ENCODE results near the gene NTRK3. TPM values are rescaled to one million over a fixed set of nuclear protein-coding genes. Genes with fewer than 3 reads are reported as not detected.

Gene NTRK3
- total and polyA plus RNA-seq, 2 of the 13 experiments (the other 11 are each of a cell fraction or from before 2014, with no cell fraction given): not detected

DNA sequence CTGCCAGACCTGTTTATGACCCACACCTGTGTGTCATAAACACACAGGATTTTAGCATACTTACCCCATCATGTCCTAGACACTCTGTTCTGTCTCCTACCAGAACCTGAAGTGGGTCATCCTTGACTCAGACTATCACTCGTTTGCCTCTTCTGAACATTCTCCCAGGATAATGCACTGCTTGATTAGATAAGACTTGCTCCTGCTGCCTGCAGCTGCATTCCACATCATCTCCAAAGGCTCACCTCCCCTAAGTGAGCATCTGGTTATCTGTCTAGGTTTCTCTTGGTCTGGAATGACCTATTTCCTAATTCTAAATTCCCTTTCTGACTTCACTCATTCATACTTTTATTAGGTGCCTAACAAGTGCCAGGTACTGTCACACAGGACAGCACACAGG lies 332.1 kb downstream of the NTRK3 start:
- H3K79me2 ChIP-seq (ENCODE audit: insufficient read depth, low read length): no peaks in the 10 kb centered on the region
- no peak overlapping the region for H2AFZ ChIP-seq (ENCODE audit: low read length)
- CTCF ChIA-PET (ENCODE audit: low intra/inter-chr PET ratio, low total read pairs): no interaction called here
- no peak overlapping the region for H3K9ac ChIP-seq (ENCODE audit: insufficient read depth, low read depth, low read length)
- BruUV-seq (replicated peaks): no TSS peak
- H3K9me3 ChIP-seq (ENCODE audit: low read length): peaks cover 92% of the 10 kb centered on the region
- no peak for FAIRE-seq
- POLR2A ChIA-PET: no interaction called here
- H3K4me2 ChIP-seq (ENCODE audit: low read depth, low read length): no peak overlapping the region
- 0% methylated on average over 1 of the region's 1 CpG for WGBS (ENCODE audit: low lambda C conversion rate)
- intact Hi-C loops (cut with micrococcal nuclease; ENCODE audit: unreplicated experiment) (no loop called here), in situ Hi-C loops (cut with HindIII; ENCODE audit: extremely low pct_ligation_motif_present, low pct_unique_long_range_greater_than_20kb) (no loop called here)
- DNase-seq (ENCODE audit: low spot score): no peak
- no peaks in the 10 kb centered on the region for H3K36me3 ChIP-seq (replicated peaks in 1 of 2; ENCODE audit: control insufficient read depth in 1 of 2, insufficient read depth in 2 of 2, low read length in 2 of 2)
- TF ChIP-seq ZMYM2 (CRISPR knock-in tag; IDR thresholded peaks at IDR 0.05) (no peak), CHCHD3 (CRISPR knock-in tag; IDR thresholded peaks at IDR 0.05) (no peak), ZNF354B (CRISPR knock-in tag; IDR thresholded peaks at IDR 0.05) (no peak), ERF (CRISPR knock-in tag; IDR thresholded peaks at IDR 0.05) (no peak), ZNF431 (CRISPR knock-in tag; IDR thresholded peaks at IDR 0.05; ENCODE audit: borderline replicate concordance, low read depth) (no peak), HDAC1 (CRISPR knock-in tag; IDR thresholded peaks at IDR 0.05) (no peak), ZNF616 (CRISPR knock-in tag; IDR thresholded peaks at IDR 0.05; ENCODE audit: low read depth) (no peak), POGZ (CRISPR knock-in tag; IDR thresholded peaks at IDR 0.05) (no peak), MAF1 (CRISPR knock-in tag; IDR thresholded peaks at IDR 0.05; ENCODE audit: borderline replicate concordance) (no peak), ATF1 (CRISPR knock-in tag; IDR thresholded peaks at IDR 0.05) (no peak), ZNF329 (CRISPR knock-in tag; IDR thresholded peaks at IDR 0.05; ENCODE audit: low read depth) (no peak), SOX13 (IDR thresholded peaks at IDR 0.05) (no peak), SOX13 (CRISPR knock-in tag; conservative IDR thresholded peaks at IDR 0.05 in 1 of 2, IDR thresholded peaks at IDR 0.05 in 1 of 2) (no peak), ZNF598 (CRISPR knock-in tag; IDR thresholded peaks at IDR 0.05; ENCODE audit: borderline replicate concordance) (no peak)
- TF ChIP-seq, protein P1, sequence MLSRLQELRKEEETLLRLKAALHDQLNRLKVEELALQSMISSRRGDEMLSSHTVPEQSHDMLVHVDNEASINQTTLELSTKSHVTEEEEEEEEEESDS (CRISPR knock-in tag; IDR thresholded peaks at IDR 0.05; ENCODE audit: borderline replicate concordance): no peak
- TF ChIP-seq, protein P2, sequence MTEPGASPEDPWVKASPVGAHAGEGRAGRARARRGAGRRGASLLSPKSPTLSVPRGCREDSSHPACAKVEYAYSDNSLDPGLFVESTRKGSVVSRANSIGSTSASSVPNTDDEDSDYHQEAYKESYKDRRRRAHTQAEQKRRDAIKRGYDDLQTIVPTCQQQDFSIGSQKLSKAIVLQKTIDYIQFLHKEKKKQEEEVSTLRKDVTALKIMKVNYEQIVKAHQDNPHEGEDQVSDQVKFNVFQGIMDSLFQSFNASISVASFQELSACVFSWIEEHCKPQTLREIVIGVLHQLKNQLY (CRISPR knock-in tag; IDR thresholded peaks at IDR 0.05): no peak
- H3K4me3 ChIP-seq (replicated peaks in 1 of 3; ENCODE audit: insufficient read depth in 1 of 3, low read depth in 2 of 3, low read length in 3 of 3): no peak overlapping the region
- no peaks in the 10 kb centered on the region for H4K20me1 ChIP-seq (ENCODE audit: insufficient read depth, low read length)
- no peak for ATAC-seq
- no peak overlapping the region for H3K27ac ChIP-seq (ENCODE audit: extremely low read length, insufficient read depth, low read length)
- H3K27me3 ChIP-seq (ENCODE audit: control insufficient read depth in 1 of 2, insufficient read depth in 2 of 2, low read length in 2 of 2): no peaks in the 10 kb centered on the region
- H3K4me1 ChIP-seq (ENCODE audit: insufficient read depth, low read length): no peaks in the 10 kb centered on the region
